ENCODE results near the gene RAB36. TPM values are rescaled to one million over a fixed set of nuclear protein-coding genes. Genes with fewer than 3 reads are reported as not detected.

Gene RAB36
- total RNA-seq, 2 experiments from 2014 or later = 0.90 to 1.0 TPM

DNA sequence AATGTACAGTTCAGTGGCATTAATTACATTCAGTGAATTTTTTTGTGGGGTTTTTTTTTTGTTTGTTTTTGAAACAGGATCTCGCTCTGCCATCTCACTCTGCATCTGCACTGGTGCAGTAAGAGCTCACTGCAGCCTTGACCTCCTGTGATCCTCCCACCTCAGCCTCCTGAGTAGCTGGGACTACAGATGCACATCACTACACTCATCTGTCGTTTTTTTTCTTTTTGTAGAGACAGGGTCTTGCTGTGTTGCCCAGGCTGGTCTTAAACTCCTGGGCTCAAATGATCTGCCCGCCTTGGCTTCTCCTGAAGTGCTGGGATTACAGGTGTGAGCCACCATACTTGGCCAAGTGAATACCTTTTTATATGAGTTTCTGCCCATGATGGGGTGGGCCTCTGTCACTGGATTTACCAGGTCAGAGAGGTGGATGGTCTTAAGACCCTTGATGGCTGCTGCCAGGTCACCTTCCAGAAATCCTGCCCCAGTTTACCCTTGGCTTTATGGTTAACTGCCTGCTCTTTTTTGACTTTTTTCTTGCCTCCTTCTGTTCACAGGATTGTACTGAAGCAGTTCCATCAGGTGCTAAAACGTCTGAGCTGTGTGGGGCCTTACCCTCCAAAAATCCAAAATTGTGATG is 57.7 kb downstream of the RAB36 start:
- Mint-ChIP-seq H3K4me1 (peaks cover 10% of the 10 kb centered on the region), H3K27me3 (no peaks in the 10 kb centered on the region)

GRCh38 chr22:23203452-23204124 is 58.3 kb downstream of the RAB36 start:
- Mint-ChIP-seq H3K9me3 (no peaks in the 10 kb centered on the region), H3K27me3 (no peaks in the 10 kb centered on the region), H3K27ac (peak overlapping the region; percentile 34), H3K36me3 (peaks cover 6% of the 10 kb centered on the region), H3K4me1 (peaks cover 9% of the 10 kb centered on the region), H3K4me3 (no peak overlapping the region)
- DNase-seq = no peak

More for the DNA sequence above, 57.7 kb downstream of the RAB36 start:
- Mint-ChIP-seq H3K4me3 (no peak overlapping the region), H3K9me3 (no peaks in the 10 kb centered on the region), H3K27ac (peak overlapping the region; percentile 34), H3K36me3 (peaks cover 6% of the 10 kb centered on the region)
- DNase-seq = no peak

DNA sequence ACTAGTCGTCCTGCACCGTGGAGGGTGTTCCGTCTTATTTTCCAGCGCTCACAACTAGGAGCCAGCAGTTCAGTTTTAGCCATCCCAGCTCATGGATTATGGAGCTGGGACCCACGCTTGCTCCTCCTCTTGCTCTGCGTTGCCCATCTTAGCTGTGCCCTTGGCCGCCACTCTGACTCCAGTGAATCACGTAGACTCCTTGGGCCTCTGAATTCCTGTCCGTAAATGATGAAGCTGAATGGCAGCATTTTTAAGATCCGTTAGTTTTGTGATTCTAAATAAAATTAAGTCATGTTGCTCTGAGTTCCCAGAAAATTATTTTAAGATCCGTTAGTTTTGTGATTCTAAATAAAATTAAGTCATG is 58.8 kb downstream of the RAB36 start:
- H3K4me1 Mint-ChIP-seq = peaks cover 8% of the 10 kb centered on the region
- no peak overlapping the region for H3K27ac Mint-ChIP-seq
- no peak overlapping the region for H3K4me3 Mint-ChIP-seq
- H3K27me3 Mint-ChIP-seq = no peaks in the 10 kb centered on the region
- H3K9me3 Mint-ChIP-seq = no peaks in the 10 kb centered on the region
- peaks cover 6% of the 10 kb centered on the region for H3K36me3 Mint-ChIP-seq
- DNase-seq = no peak

- Mint-ChIP-seq H3K27me3 (no peaks in the 10 kb centered on the region), H3K36me3 (peaks cover 6% of the 10 kb centered on the region), H3K4me3 (no peak overlapping the region), H3K4me1 (peaks cover 7% of the 10 kb centered on the region), H3K9me3 (no peaks in the 10 kb centered on the region), H3K27ac (no peak overlapping the region)
- DNase-seq = no peak
Measured at GRCh38 chr22:23204541-23205157, 59.4 kb downstream of the RAB36 start.

DNA sequence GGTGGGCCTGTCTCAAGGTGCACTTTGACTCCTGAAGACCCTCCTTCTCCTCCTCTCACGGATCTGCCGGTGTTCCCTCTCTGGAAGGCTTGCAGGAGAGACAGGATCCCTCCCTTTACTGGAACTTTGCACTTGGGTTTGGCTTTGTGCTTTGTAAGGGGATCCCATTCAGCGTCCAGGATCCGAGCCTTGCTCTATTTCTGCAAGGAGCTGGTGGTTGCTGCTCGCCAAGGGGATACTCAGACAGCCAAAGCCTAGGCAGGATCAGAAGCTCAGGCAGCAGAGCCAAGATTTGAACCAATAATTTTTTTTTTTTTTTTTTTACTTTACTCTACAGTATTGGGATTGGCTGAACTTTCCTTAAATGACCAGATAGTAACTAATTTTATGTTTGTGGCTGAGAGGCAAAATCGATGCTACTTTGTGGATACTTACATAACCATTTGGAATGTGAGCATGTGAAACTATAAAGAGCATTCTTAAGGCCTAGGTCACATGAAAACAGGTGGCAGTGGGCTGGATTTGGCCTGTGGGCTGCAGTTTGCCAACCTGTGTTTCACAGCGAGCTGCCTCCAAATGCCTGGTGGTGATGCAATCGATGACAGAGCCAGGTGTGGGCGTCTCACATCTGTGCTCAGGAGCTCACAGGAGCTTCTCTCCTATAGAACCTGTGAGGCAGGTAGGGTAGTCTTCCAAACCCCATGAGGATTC is 60.2 kb downstream of the RAB36 start:
- H3K4me3 Mint-ChIP-seq = no peak overlapping the region
- peaks cover 6% of the 10 kb centered on the region for H3K36me3 Mint-ChIP-seq
- DNase-seq = no peak
- no peak overlapping the region for H3K27ac Mint-ChIP-seq
- no peaks in the 10 kb centered on the region for H3K27me3 Mint-ChIP-seq
- H3K9me3 Mint-ChIP-seq = no peaks in the 10 kb centered on the region
- peaks cover 7% of the 10 kb centered on the region for H3K4me1 Mint-ChIP-seq

- Mint-ChIP-seq H3K4me3 (no peak overlapping the region), H3K27me3 (no peaks in the 10 kb centered on the region), H3K9me3 (no peaks in the 10 kb centered on the region), H3K27ac (no peak overlapping the region), H3K36me3 (peaks cover 6% of the 10 kb centered on the region), H3K4me1 (peaks cover 4% of the 10 kb centered on the region)
- DNase-seq = no peak
Measured at GRCh38 chr22:23206915-23207314, 61.6 kb downstream of the RAB36 start.

DNA sequence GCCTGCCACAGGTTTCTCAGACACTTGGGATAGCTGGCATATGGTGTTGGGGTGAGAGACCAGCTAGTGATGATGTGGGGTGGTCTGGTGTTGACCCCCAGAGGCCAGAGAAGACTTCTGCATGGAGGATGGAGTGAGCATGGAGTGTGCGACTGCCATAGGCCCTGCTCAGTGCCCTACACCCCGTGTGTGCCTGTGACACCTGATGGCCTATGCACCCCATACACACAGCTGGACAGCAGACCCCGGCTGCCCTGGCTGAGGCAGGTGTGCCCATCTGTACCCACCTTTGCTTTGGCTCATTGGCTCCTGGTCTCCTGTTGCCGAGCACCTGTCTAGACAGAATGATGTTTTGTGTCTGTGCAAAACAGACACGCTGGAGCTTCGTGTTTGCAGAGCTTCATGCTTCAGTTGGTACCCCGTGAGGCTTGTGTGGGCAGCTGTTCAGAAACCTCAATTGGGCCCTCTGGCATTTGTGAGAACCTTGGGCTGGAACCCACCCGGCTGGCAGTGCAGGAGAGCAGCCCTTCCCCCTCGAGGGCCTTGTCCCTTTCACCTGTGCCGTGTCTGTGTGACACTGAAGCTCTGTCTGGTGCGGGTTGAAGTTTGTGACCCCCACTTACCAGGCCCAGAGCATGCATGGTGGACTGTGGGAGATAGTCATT is 62.6 kb downstream of the RAB36 start:
- Mint-ChIP-seq H3K27ac (no peak overlapping the region), H3K9me3 (no peaks in the 10 kb centered on the region), H3K4me3 (no peak overlapping the region), H3K27me3 (no peaks in the 10 kb centered on the region), H3K4me1 (peaks cover 2% of the 10 kb centered on the region), H3K36me3 (peaks cover 6% of the 10 kb centered on the region)
- no peak for DNase-seq

- no peak overlapping the region for H3K4me3 Mint-ChIP-seq
- no peak overlapping the region for H3K27ac Mint-ChIP-seq
- H3K9me3 Mint-ChIP-seq = no peaks in the 10 kb centered on the region
- no peak for DNase-seq
- H3K4me1 Mint-ChIP-seq = peaks cover 12% of the 10 kb centered on the region
- no peaks in the 10 kb centered on the region for H3K27me3 Mint-ChIP-seq
- peaks cover 7% of the 10 kb centered on the region for H3K36me3 Mint-ChIP-seq
Measured at GRCh38 chr22:23210428-23211170, 65.3 kb downstream of the RAB36 start.

GRCh38 chr22:23211622-23212021 is 66.3 kb downstream of the RAB36 start:
- peaks cover 6% of the 10 kb centered on the region for H3K36me3 Mint-ChIP-seq
- no peak overlapping the region for H3K27ac Mint-ChIP-seq
- H3K27me3 Mint-ChIP-seq = no peaks in the 10 kb centered on the region
- no peak overlapping the region for H3K4me3 Mint-ChIP-seq
- H3K4me1 Mint-ChIP-seq = peaks cover 22% of the 10 kb centered on the region
- H3K9me3 Mint-ChIP-seq = no peaks in the 10 kb centered on the region
- DNase-seq = no peak

- Mint-ChIP-seq H3K36me3 (peaks cover 11% of the 10 kb centered on the region), H3K27me3 (no peaks in the 10 kb centered on the region), H3K27ac (no peak overlapping the region), H3K4me3 (no peak overlapping the region), H3K9me3 (no peaks in the 10 kb centered on the region), H3K4me1 (peaks cover 29% of the 10 kb centered on the region)
- DNase-seq = no peak
Measured at GRCh38 chr22:23212061-23213021, 67.1 kb downstream of the RAB36 start.

GRCh38 chr22:23213022-23213555 is 67.8 kb downstream of the RAB36 start:
- Mint-ChIP-seq H3K9me3 (no peaks in the 10 kb centered on the region), H3K36me3 (peaks cover 13% of the 10 kb centered on the region), H3K4me1 (peaks cover 37% of the 10 kb centered on the region), H3K27ac (no peak overlapping the region), H3K27me3 (no peaks in the 10 kb centered on the region), H3K4me3 (no peak overlapping the region)
- no peak for DNase-seq

- DNase-seq = no peak
- no peak overlapping the region for H3K4me3 Mint-ChIP-seq
- H3K27me3 Mint-ChIP-seq = no peaks in the 10 kb centered on the region
- no peak overlapping the region for H3K27ac Mint-ChIP-seq
- H3K4me1 Mint-ChIP-seq = peaks cover 43% of the 10 kb centered on the region
- H3K36me3 Mint-ChIP-seq = peaks cover 13% of the 10 kb centered on the region
- no peaks in the 10 kb centered on the region for H3K9me3 Mint-ChIP-seq
Measured at GRCh38 chr22:23213581-23214334, 68.5 kb downstream of the RAB36 start.

Data from activated naive CD8-positive, alpha-beta T cell treated with anti-CD3 and anti-CD28 coated beads for 36 hours (primary cell).